NCI-H1048 (cell line): Measurements from ENCODE around the gene HPS1.

Experiments
- DNase-seq: peaks from one replicate; lab custom pipeline; 2025; lab: John Stamatoyannopoulos, UW

The HPS1 gene

DNA sequence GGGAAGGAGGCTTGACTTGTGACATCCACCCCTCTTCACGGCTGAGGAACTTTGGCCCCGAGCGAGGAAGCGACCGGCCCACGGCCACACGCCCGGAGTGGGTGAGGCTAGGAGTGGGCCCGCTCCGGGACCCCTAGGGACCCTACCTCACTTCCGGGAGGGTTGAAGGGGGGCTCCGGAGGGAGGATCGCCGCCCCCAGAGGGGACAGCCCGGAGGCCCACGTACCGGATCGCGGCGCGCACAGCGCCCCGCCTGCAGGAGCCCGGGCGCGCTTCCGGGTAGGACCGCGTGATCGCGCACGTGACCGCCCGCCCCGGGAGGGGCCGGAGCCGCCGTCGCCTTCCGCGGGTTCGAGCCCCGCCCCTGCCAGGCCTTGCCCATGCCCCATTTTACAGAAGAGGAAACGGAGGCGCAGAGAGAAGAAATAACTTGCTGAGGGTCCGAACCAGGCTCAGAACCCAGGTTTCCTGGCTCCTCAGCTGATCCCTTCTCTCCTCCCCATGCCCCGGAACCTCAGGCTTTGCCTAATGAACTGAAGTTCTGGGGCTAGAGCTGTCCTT lies at the start of gene HPS1:
TSS of gene HPS1 (minus strand) at position 275 of the 561 bp plus-strand sequence. CDS start 3,695 bp downstream, outside the sequence.
- peak; percentile 50 for DNase-seq

DNA sequence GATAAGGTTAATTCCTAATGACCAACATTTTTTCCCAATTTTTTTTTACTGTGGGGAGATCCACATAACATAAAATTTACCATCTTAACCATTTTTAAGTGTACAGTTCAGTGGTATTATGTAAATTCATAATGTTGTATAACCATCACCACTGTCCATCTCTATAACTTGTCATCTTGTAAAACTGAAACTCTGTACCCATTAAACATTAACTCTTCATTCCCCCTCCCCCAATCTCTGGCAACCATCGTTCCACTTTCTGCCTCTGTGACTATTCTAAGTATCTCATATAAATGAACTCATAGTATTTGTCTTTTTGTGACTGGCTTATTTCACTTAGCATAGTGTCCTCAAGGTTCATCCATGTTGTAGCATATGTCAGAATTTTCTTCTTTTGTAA lies 46.0 kb upstream of the HPS1 start:
- no peak for DNase-seq

- no peak for DNase-seq
Measured at GRCh38 chr10:98489561-98490481, 43.1 kb upstream of the HPS1 start.

GRCh38 chr10:98488669-98489430 lies 42.1 kb upstream of the HPS1 start:
- DNase-seq: no peak

GRCh38 chr10:98487649-98488048 lies 40.9 kb upstream of the HPS1 start:
- no peak for DNase-seq

GRCh38 chr10:98486421-98486820 lies 39.7 kb upstream of the HPS1 start:
- no peak for DNase-seq

GRCh38 chr10:98485959-98486358 lies 39.2 kb upstream of the HPS1 start:
- DNase-seq: no peak

DNA sequence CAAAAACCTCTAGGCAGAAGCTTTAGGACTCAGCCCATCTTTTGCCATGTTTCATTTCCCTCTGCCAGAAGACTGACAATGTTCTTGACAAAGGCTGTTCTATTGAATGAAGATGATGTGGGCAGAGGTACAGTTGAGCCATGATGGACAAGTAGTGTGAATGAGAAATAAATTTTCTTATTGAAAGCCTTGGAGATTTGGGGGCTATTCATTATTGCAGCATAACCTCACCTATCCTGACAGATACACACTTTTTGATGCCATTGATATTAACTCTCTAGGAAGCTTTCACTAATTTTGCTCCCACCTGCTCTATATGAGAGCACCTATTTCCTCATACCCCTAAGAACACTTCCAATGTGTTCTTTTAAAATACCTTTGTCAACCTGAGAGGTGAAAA lies 36.9 kb upstream of the HPS1 start:
- DNase-seq: no peak

- no peak for DNase-seq
Measured at GRCh38 chr10:98482096-98482495, 35.4 kb upstream of the HPS1 start.

- DNase-seq: no peak
Measured at GRCh38 chr10:98481404-98481945, 34.7 kb upstream of the HPS1 start.

GRCh38 chr10:98478430-98479222 lies 31.9 kb upstream of the HPS1 start:
- DNase-seq: no peak

GRCh38 chr10:98477861-98478260 lies 31.1 kb upstream of the HPS1 start:
- no peak for DNase-seq

DNA sequence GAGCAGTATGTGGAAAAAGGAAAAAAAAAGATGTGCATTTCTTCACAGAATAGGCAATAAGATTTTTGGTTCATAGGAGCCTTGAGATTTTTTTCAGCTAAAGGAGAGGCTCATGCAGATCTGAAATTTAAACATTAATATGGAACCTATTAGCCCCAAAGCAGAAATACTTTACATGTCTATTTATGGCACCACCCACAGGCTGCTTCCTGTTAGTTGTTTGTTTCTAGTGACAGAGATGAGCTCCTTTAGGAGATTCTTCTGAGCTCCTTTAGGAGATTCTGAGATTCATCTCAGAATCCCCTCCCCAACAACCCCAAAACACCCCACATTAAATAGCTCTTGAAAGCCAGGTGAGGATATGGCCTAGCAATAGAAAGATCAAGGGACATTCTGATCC lies 27.9 kb upstream of the HPS1 start:
- no peak for DNase-seq

DNA sequence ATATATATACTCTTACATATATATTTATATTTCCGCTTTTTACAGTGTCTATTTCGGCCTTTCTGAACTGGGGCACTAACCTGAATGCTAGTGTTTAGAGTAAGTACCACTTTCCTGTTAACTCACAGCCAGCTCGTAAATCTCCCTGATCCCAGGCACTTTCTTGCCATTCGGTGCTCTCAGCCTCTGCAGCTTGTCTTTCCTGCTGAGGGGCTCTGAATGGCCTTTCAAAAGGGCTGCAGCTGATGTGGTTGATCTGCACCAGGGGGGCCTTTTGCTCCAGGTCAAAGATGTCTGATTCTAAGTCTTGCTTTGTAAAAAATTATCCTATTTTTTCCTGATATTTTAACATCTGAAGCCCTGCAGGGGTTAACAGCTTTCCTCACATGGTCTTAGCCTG lies 25.5 kb upstream of the HPS1 start:
- DNase-seq: no peak

- no peak for DNase-seq
Measured at GRCh38 chr10:98470850-98471249, 24.1 kb upstream of the HPS1 start.

GRCh38 chr10:98469001-98469931 lies 22.5 kb upstream of the HPS1 start:
- DNase-seq: no peak

- peak; percentile 32 for DNase-seq
Measured at GRCh38 chr10:98467506-98468318, 21.0 kb upstream of the HPS1 start.

DNA sequence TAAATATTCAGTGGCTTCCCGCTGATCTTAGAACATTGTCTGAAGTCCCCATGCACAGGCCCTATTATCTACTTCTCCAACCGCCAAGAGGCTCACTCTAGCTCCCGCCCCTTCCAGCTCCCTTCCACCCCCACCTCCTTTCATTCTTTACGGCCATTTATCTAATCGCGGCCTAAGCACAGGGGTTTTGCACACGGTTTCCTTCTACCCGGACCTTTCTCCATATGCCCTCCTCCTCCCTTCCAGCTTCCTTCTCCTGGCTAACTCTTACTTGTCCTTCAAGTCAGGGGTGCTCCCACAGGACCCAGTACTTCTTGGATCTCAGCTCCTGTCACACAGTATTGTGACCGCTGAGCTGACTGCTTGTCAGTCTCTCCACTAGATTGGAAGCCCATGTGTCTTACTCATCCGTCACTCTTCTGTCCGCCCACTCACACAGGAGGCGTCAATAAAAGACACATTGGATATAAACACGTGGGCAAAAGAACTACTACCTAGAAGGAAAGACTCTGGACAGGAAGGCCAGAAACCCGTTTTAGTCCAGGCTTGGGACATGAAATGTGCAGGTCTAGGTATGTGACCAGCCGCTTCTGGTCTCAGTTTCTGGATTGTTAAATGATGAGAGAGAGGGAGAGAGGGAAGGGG lies 20.2 kb upstream of the HPS1 start:
- DNase-seq: no peak

DNA sequence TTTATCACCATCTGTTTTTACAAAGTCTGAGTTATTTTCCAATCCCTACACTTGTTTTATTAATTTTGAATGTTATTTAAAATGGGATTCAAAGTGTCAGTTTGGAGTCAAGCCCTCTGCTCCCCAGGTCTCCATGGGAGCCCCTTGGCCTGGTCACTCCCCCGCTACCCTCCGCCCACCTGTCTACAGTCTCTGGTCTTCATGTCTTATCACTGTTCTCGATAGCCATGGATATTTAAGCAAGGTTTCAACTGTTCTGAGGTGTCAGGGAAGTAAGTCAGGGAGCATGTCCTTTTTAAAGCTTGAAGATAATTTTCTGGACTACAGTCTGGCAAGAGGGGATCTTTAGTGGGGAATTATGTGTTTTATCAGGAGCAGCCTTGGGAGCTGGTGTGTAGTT lies 19.1 kb upstream of the HPS1 start:
- DNase-seq: no peak
